PC-3 (cell line): Measurements from ENCODE around the gene MAG. TPM values are rescaled to one million over a fixed set of nuclear protein-coding genes. Genes with fewer than 3 reads are reported as not detected.
"Not testable (repeated sequence)": the region's sequence is repeated elsewhere in the genome, so short reads cannot be mapped to it uniquely, and the experiment has no call there.

ENCODE experiments used
- ATAC-seq: fragments of 200-7000 bp; cut with Tn5 transposase; 2 replicates; pipeline ENCODE4 v1.9.1; 2020; ENCODE audit warnings: mild to moderate bottlenecking, moderate library complexity
- BruUV-seq: library from RNA; stranded (reverse); fragments of 400-500 nt; replicated peaks from 2 replicates; lab custom pipeline; 2021; lab: Mats Ljungman, UMichigan
- CTCF ChIA-PET: fragments of 300-600 bp; sonication (Branson Sonifier 250); formaldehyde crosslinking; loops from one replicate; lab custom pipeline; 2022; ENCODE audit warnings: antibody characterized with exemption; lab: Charles Lee
- POLR2A ChIA-PET: fragments of 300-600 bp; sonication (Branson Sonifier 250); formaldehyde crosslinking; loops from one replicate; lab custom pipeline; 2022; ENCODE audit warnings: antibody characterized with exemption; ENCODE audit not compliant: unreplicated experiment; lab: Charles Lee
- DNase-seq: peaks from one replicate; pipeline ENCODE4 v3.0.0-alpha.2; 2015
- H2AFZ ChIP-seq: fragments of 300-600 bp; sonication (generic); 2 replicates; pipeline ENCODE4 v1.6.0; 2016; ENCODE audit warnings: antibody characterized with exemption, low read length
- H3F3A ChIP-seq: fragments of 300-600 bp; sonication (generic); one replicate; pipeline ENCODE4 v1.6.0; 2017; ENCODE audit warnings: antibody characterized with exemption, low read length, control low read depth, mild to moderate bottlenecking; ENCODE audit not compliant: unreplicated experiment
- H3K27ac ChIP-seq: fragments of 300-600 bp; sonication (generic); 2 replicates; pipeline ENCODE4 v1.5.1; 2016; ENCODE audit warnings: mild to moderate bottlenecking, low read length
- H3K27me3 ChIP-seq: fragments of 300-600 bp; sonication (generic); 2 replicates; pipeline ENCODE4 v1.6.1; 2016; ENCODE audit warnings: low read length, mixed read lengths
- H3K36me3 ChIP-seq: fragments of 300-600 bp; sonication (generic); 2 replicates; pipeline ENCODE4 v1.6.1; 2016; ENCODE audit warnings: low read depth, mixed run types, low read length, mixed read lengths
- H3K4me1 ChIP-seq: fragments of 300-600 bp; sonication (generic); 2 replicates; pipeline ENCODE4 v1.5.1; 2016; ENCODE audit warnings: low read length; ENCODE audit not compliant: insufficient read depth
- H3K4me2 ChIP-seq: fragments of 300-600 bp; sonication (generic); 2 replicates; pipeline ENCODE4 v1.6.0; 2016; ENCODE audit warnings: low read length
- H3K4me3 ChIP-seq: fragments of 300-600 bp; sonication (generic); 2 replicates; pipeline ENCODE4 v1.5.1; 2016; ENCODE audit warnings: mild to moderate bottlenecking, low read length, mixed read lengths
- H3K79me2 ChIP-seq: fragments of 300-600 bp; sonication (generic); 2 replicates; pipeline ENCODE4 v1.6.1; 2017; ENCODE audit warnings: low read length, mixed read lengths
- H3K9ac ChIP-seq: fragments of 300-600 bp; sonication (generic); 2 replicates; pipeline ENCODE4 v1.6.0; 2016; ENCODE audit warnings: mild to moderate bottlenecking, low read length
- H3K9me2 ChIP-seq: fragments of 300-600 bp; sonication (generic); replicated peaks from 2 replicates; pipeline ENCODE4 v1.6.1; 2016; ENCODE audit warnings: mixed run types, low read length, mixed read lengths
- H3K9me3 ChIP-seq: fragments of 300-600 bp; sonication (generic); 2 replicates; pipeline ENCODE4 v1.6.1; 2016; ENCODE audit warnings: low read length, mixed read lengths
- H4K20me1 ChIP-seq: fragments of 300-600 bp; sonication (generic); 2 replicates; pipeline ENCODE4 v1.6.1; 2016; ENCODE audit warnings: low read length, mixed read lengths
- EZH2 ChIP-seq: fragments of 300-600 bp; sonication (generic); IDR thresholded peaks from one replicate; pipeline ENCODE4 v1.6.1; 2017; ENCODE audit warnings: antibody characterized with exemption, mild to moderate bottlenecking, low read length; ENCODE audit not compliant: unreplicated experiment
- EZH2phosphoT487 ChIP-seq: fragments of 300-600 bp; sonication (generic); IDR thresholded peaks from 2 replicates; pipeline ENCODE4 v1.6.1; 2018; ENCODE audit warnings: mild to moderate bottlenecking, antibody characterized with exemption, low read length, borderline replicate concordance
- intact Hi-C: fragments of 100-400 bp; cut with micrococcal nuclease; formaldehyde crosslinking; loops from 2 replicates; pipeline ENCODE4 v1.9.0; 2023
- total RNA-seq: library from RNA; depleted of rRNA; stranded (reverse); fragments of >200 nt; gene quantifications from 2 replicates; pipeline ENCODE4 v1.2.3, GENCODE V29; 2014
- TF ChIP-seq, protein P1 (sequence below): fragments of 300-600 bp; sonication (generic); conservative IDR thresholded peaks from 2 replicates; pipeline ENCODE4 v1.5.1; 2017; ENCODE audit warnings: antibody characterized with exemption, low read depth, mild to moderate bottlenecking, low read length

MAG gene
- total RNA-seq, 1 experiment from 2014 or later = not detected

DNA sequence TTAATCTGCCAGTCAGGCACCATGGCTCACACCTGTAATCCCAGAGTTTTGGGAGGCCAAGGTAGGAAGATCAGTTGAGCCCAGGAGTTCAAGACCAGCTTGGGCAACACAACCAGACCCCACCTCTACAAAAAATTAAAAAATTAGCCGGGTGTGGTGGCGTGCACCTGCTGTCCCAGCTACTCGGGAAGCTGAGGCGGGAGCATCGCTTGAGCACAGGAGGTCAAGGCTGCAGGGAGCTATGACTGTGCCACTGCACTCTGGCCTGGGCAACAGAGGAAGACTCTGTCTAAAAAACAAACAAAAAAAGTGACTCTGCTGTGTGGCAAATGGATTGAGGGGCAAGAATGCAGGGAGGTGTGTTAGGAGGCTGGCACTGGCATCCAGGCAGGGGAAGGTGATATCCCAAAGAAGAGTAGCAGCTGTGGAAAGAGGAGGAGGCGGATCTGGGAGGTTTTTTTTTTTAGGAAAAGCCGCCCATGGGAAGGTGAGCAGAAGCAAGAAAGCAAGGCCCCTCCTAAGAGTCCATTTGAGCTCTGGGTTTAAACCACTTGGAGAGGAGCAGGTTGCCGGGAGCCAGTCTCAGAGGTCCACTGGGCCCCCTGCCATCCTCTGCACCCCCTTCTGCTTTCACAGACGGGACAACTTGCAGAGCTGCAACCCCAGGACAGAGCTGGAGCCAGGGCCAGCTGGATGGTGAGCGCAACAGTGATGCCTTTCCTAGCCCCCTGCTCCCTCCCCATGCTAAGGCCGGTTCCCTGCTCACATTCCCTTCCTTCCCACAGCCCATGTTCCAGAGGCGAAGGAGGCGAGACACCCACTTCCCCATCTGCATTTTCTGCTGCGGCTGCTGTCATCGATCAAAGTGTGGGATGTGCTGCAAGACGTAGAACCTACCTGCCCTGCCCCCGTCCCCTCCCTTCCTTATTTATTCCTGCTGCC, 7.5 kb upstream of the MAG start:
- no peaks in the 10 kb centered on the region for H3K27me3 ChIP-seq
- BruUV-seq = no TSS peak
- H3K4me2 ChIP-seq = no peak overlapping the region
- H3K27ac ChIP-seq = no peak overlapping the region
- no peaks in the 10 kb centered on the region for H3K36me3 ChIP-seq
- no peak overlapping the region for H3K9ac ChIP-seq
- H3F3A ChIP-seq = no peaks in the 10 kb centered on the region
- H4K20me1 ChIP-seq = no peaks in the 10 kb centered on the region
- intact Hi-C loops = no loop called here
- no peaks in the 10 kb centered on the region for H3K9me3 ChIP-seq
- no peak for ATAC-seq
- no peaks in the 10 kb centered on the region for H3K79me2 ChIP-seq
- H3K9me2 ChIP-seq = no peaks in the 10 kb centered on the region
- H3K4me3 ChIP-seq = no peak overlapping the region
- H2AFZ ChIP-seq = no peak overlapping the region
- no peak for DNase-seq
- ChIA-PET POLR2A (no interaction called here), CTCF (no interaction called here)
- TF ChIP-seq, protein P1, sequence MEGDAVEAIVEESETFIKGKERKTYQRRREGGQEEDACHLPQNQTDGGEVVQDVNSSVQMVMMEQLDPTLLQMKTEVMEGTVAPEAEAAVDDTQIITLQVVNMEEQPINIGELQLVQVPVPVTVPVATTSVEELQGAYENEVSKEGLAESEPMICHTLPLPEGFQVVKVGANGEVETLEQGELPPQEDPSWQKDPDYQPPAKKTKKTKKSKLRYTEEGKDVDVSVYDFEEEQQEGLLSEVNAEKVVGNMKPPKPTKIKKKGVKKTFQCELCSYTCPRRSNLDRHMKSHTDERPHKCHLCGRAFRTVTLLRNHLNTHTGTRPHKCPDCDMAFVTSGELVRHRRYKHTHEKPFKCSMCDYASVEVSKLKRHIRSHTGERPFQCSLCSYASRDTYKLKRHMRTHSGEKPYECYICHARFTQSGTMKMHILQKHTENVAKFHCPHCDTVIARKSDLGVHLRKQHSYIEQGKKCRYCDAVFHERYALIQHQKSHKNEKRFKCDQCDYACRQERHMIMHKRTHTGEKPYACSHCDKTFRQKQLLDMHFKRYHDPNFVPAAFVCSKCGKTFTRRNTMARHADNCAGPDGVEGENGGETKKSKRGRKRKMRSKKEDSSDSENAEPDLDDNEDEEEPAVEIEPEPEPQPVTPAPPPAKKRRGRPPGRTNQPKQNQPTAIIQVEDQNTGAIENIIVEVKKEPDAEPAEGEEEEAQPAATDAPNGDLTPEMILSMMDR = no peak
- H3K4me1 ChIP-seq = no peaks in the 10 kb centered on the region

DNA sequence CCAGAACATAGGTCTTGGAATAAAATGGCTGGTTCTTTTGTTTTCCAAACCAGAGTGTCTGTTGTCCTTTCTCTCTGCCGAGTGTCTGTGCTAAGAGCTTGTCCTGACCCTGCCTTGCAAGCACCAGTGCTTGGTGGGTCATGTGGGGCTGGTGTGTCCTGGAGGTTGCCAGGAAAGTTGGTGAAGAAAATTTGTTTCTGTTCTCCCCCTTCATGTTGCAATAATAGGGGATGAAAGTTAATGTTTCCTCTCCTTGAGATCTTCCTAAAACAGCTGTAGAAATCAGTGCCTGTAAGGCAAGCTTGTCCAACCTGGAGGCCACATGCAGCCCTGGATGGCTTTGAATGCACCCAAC, 6.9 kb upstream of the MAG start:
- intact Hi-C loops = no loop called here
- Histone ChIP-seq H3K4me3 (no peak overlapping the region), H3K4me1 (no peaks in the 10 kb centered on the region), H3K27me3 (no peaks in the 10 kb centered on the region), H3K9me2 (no peaks in the 10 kb centered on the region), H3K9me3 (no peaks in the 10 kb centered on the region), H3K27ac (no peak overlapping the region), H3K9ac (no peak overlapping the region), H2AFZ (no peak overlapping the region), H3K36me3 (no peaks in the 10 kb centered on the region), H4K20me1 (no peaks in the 10 kb centered on the region), H3K4me2 (no peak overlapping the region), H3F3A (no peaks in the 10 kb centered on the region), H3K79me2 (no peaks in the 10 kb centered on the region)
- ChIA-PET CTCF (no interaction called here), POLR2A (no interaction called here)
- no peak for ATAC-seq
- BruUV-seq = no TSS peak
- no peak for DNase-seq
- TF ChIP-seq EZH2phosphoT487 (no peak), EZH2 (no peak)
- TF ChIP-seq, protein P1 = no peak

DNA sequence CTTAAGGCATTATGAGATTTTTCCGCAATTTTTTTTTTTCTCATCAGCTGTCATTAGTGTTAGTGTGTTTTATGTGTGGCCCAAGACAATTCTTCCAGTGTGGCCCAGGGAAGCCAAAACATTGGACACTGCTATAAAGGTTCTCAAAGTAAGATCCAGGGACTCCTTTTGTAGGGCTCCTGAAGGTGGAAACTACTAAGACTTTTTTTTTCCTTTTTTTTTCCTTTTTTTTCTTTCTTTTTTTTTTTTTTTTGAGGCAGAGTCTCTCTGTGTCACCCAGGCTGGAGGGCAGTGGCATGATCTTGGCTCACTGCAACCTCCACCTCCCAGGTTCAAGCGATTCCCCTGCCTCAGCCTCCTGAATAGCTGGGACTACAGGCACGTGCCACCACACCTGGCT, 6.5 kb upstream of the MAG start:
- H3K4me3 ChIP-seq, H3K9me3 ChIP-seq, H3K4me2 ChIP-seq, H3K36me3 ChIP-seq, H3K4me1 ChIP-seq, DNase-seq, BruUV-seq, H4K20me1 ChIP-seq, POLR2A ChIA-PET, CTCF ChIA-PET, H2AFZ ChIP-seq, H3K9me2 ChIP-seq, ATAC-seq, H3K27me3 ChIP-seq, H3K79me2 ChIP-seq, H3K27ac ChIP-seq, intact Hi-C loops, H3F3A ChIP-seq, H3K9ac ChIP-seq: not testable (repeated sequence)

DNA sequence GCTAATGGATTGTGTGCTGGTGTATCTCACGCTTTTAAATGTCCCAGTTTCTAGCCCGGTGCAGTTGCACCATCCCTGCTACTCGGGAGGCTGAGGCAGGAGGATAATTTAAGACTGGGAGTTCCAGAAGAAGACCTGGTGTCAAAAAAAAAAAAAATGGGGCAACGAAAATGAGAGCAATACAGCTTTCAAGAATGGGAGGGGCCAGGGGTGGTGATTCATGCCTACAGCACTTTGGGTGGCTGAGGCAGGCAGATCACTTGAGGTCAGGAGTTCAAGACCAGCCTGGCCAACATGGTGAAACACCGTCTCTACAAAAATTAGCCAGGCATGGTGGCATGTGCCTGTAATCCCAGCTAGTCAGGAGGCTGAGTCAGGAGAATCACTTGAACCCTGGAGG, 5.9 kb upstream of the MAG start:
- H3K27ac ChIP-seq, H3K9ac ChIP-seq, H3K79me2 ChIP-seq, H3K4me2 ChIP-seq, H3K4me3 ChIP-seq, H3K9me2 ChIP-seq, BruUV-seq, DNase-seq, H3K9me3 ChIP-seq, POLR2A ChIA-PET, H3K4me1 ChIP-seq, H2AFZ ChIP-seq, ATAC-seq, intact Hi-C loops, H3K36me3 ChIP-seq, CTCF ChIA-PET, H3F3A ChIP-seq, H4K20me1 ChIP-seq, H3K27me3 ChIP-seq: not testable (repeated sequence)
